ENCODE measurements around the gene LDB2. TPM values are rescaled to one million over a fixed set of nuclear protein-coding genes. Genes with fewer than 3 reads are reported as not detected.

LDB2 gene
- total and polyA plus RNA-seq, 2 of the 8 experiments (the other 6 are each of a cell fraction or from before 2014, with no cell fraction given): 57.0 to 140 TPM

DNA sequence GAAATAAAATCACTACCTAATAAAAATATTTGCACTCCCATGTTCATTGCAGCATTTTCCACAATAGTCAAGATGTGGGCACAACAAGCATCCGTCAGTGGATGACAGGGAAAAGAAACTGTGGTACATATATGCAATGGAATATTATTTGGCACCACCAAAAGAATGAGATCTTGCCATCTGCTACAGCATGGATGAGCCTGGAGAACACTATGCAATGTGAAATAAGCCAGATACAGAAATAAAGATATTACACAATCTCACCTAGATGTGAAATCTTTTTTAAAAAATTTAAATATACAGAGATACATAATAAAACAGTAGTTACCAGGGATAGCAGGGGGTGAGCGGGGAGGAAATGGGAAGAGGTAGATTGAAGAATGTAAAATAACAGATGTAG lies 44.8 kb downstream of the LDB2 start (continued):
- TF ChIP-seq, protein P1, sequence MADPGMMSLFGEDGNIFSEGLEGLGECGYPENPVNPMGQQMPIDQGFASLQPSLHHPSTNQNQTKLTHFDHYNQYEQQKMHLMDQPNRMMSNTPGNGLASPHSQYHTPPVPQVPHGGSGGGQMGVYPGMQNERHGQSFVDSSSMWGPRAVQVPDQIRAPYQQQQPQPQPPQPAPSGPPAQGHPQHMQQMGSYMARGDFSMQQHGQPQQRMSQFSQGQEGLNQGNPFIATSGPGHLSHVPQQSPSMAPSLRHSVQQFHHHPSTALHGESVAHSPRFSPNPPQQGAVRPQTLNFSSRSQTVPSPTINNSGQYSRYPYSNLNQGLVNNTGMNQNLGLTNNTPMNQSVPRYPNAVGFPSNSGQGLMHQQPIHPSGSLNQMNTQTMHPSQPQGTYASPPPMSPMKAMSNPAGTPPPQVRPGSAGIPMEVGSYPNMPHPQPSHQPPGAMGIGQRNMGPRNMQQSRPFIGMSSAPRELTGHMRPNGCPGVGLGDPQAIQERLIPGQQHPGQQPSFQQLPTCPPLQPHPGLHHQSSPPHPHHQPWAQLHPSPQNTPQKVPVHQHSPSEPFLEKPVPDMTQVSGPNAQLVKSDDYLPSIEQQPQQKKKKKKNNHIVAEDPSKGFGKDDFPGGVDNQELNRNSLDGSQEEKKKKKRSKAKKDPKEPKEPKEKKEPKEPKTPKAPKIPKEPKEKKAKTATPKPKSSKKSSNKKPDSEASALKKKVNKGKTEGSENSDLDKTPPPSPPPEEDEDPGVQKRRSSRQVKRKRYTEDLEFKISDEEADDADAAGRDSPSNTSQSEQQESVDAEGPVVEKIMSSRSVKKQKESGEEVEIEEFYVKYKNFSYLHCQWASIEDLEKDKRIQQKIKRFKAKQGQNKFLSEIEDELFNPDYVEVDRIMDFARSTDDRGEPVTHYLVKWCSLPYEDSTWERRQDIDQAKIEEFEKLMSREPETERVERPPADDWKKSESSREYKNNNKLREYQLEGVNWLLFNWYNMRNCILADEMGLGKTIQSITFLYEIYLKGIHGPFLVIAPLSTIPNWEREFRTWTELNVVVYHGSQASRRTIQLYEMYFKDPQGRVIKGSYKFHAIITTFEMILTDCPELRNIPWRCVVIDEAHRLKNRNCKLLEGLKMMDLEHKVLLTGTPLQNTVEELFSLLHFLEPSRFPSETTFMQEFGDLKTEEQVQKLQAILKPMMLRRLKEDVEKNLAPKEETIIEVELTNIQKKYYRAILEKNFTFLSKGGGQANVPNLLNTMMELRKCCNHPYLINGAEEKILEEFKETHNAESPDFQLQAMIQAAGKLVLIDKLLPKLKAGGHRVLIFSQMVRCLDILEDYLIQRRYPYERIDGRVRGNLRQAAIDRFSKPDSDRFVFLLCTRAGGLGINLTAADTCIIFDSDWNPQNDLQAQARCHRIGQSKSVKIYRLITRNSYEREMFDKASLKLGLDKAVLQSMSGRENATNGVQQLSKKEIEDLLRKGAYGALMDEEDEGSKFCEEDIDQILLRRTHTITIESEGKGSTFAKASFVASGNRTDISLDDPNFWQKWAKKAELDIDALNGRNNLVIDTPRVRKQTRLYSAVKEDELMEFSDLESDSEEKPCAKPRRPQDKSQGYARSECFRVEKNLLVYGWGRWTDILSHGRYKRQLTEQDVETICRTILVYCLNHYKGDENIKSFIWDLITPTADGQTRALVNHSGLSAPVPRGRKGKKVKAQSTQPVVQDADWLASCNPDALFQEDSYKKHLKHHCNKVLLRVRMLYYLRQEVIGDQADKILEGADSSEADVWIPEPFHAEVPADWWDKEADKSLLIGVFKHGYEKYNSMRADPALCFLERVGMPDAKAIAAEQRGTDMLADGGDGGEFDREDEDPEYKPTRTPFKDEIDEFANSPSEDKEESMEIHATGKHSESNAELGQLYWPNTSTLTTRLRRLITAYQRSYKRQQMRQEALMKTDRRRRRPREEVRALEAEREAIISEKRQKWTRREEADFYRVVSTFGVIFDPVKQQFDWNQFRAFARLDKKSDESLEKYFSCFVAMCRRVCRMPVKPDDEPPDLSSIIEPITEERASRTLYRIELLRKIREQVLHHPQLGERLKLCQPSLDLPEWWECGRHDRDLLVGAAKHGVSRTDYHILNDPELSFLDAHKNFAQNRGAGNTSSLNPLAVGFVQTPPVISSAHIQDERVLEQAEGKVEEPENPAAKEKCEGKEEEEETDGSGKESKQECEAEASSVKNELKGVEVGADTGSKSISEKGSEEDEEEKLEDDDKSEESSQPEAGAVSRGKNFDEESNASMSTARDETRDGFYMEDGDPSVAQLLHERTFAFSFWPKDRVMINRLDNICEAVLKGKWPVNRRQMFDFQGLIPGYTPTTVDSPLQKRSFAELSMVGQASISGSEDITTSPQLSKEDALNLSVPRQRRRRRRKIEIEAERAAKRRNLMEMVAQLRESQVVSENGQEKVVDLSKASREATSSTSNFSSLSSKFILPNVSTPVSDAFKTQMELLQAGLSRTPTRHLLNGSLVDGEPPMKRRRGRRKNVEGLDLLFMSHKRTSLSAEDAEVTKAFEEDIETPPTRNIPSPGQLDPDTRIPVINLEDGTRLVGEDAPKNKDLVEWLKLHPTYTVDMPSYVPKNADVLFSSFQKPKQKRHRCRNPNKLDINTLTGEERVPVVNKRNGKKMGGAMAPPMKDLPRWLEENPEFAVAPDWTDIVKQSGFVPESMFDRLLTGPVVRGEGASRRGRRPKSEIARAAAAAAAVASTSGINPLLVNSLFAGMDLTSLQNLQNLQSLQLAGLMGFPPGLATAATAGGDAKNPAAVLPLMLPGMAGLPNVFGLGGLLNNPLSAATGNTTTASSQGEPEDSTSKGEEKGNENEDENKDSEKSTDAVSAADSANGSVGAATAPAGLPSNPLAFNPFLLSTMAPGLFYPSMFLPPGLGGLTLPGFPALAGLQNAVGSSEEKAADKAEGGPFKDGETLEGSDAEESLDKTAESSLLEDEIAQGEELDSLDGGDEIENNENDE (IDR thresholded peaks at IDR 0.05; ENCODE audit: insufficient replicate concordance, low read length): no peak
- TF ChIP-seq RFX5 (IDR thresholded peaks at IDR 0.05; ENCODE audit: borderline replicate concordance, low read depth, low read length): no peak
- TF ChIP-seq GTF2F1 (IDR thresholded peaks at IDR 0.05; ENCODE audit: borderline replicate concordance, low read depth, low read length): no peak
- TF ChIP-seq TBP (IDR thresholded peaks at IDR 0.05; ENCODE audit: low read depth, low read length): no peak
- TF ChIP-seq ASH2L (IDR thresholded peaks at IDR 0.05; ENCODE audit: low read length): no peak
- TF ChIP-seq CHD1 (IDR thresholded peaks at IDR 0.05; ENCODE audit: low read depth, low read length): no peak
- no peak for TF ChIP-seq CTBP2 (IDR thresholded peaks at IDR 0.05; ENCODE audit: borderline replicate concordance, insufficient read depth, insufficient read length, low read length)
- no peak for TF ChIP-seq JUND (IDR thresholded peaks at IDR 0.05; ENCODE audit: low read length)
- no peak for TF ChIP-seq TEAD4 (IDR thresholded peaks at IDR 0.05; ENCODE audit: low read depth, low read length)
- no peak for TF ChIP-seq BRCA1 (IDR thresholded peaks at IDR 0.05; ENCODE audit: low read depth, low read length)
- TF ChIP-seq POU5F1 (IDR thresholded peaks at IDR 0.05; ENCODE audit: low read depth, low read length): no peak
- TF ChIP-seq, protein P2, sequence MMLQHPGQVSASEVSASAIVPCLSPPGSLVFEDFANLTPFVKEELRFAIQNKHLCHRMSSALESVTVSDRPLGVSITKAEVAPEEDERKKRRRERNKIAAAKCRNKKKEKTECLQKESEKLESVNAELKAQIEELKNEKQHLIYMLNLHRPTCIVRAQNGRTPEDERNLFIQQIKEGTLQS (IDR thresholded peaks at IDR 0.05; ENCODE audit: insufficient read depth, low read depth, low read length): no peak

Measured in H1 (cell line).